ENCODE results near the gene ABCC6.
"Not testable (repeated sequence)": the region's sequence is repeated elsewhere in the genome, so short reads cannot be mapped to it uniquely, and the experiment has no call there.

The ABCC6 gene

GRCh38 chr16:16158082-16158658 lies 65.1 kb downstream of the ABCC6 start:
- DNase-seq, result no peak

- no peak for DNase-seq
Observed at GRCh38 chr16:16157166-16157565, 66.1 kb downstream of the ABCC6 start.

- no peak for DNase-seq
Observed at GRCh38 chr16:16155234-16155633, 68.1 kb downstream of the ABCC6 start.

GRCh38 chr16:16154281-16154951 lies 68.9 kb downstream of the ABCC6 start:
- DNase-seq, result peak; percentile 95

- DNase-seq, result not testable (repeated sequence)
Observed at GRCh38 chr16:16153000-16153399, 70.3 kb downstream of the ABCC6 start.

- no peak for DNase-seq
Observed at GRCh38 chr16:16151315-16151714, 72.0 kb downstream of the ABCC6 start.

- DNase-seq, result no peak
Observed at GRCh38 chr16:16150878-16151152, 72.5 kb downstream of the ABCC6 start.

- DNase-seq, result no peak
Observed at GRCh38 chr16:16150117-16150877, 73.0 kb downstream of the ABCC6 start.

GRCh38 chr16:16149710-16150116 lies 73.6 kb downstream of the ABCC6 start:
- DNase-seq, result no peak

- no peak for DNase-seq
Observed at GRCh38 chr16:16148755-16149154, 74.5 kb downstream of the ABCC6 start.

GRCh38 chr16:16148000-16148599 lies 75.2 kb downstream of the ABCC6 start:
- not testable (repeated sequence) for DNase-seq

GRCh38 chr16:16147316-16147999 lies 75.8 kb downstream of the ABCC6 start:
- DNase-seq, result no peak

GRCh38 chr16:16146380-16147315 lies 76.6 kb downstream of the ABCC6 start:
- no peak for DNase-seq

- DNase-seq, result no peak
Observed at GRCh38 chr16:16145286-16145685, 78.0 kb downstream of the ABCC6 start.

- DNase-seq, result no peak
Observed at GRCh38 chr16:16144416-16144815, 78.9 kb downstream of the ABCC6 start.

GRCh38 chr16:16143931-16144330 lies 79.4 kb downstream of the ABCC6 start:
- no peak for DNase-seq

GRCh38 chr16:16143038-16143763 lies 80.1 kb downstream of the ABCC6 start:
- peak; percentile 88 for DNase-seq

GRCh38 chr16:16141784-16142396 lies 81.4 kb downstream of the ABCC6 start:
- DNase-seq, result no peak

- DNase-seq, result no peak
Observed at GRCh38 chr16:16141141-16141540, 82.2 kb downstream of the ABCC6 start.

- no peak for DNase-seq
Observed at GRCh38 chr16:16140537-16140936, 82.8 kb downstream of the ABCC6 start.

GRCh38 chr16:16139806-16140205 lies 83.5 kb downstream of the ABCC6 start:
- no peak for DNase-seq

Measured in hematopoietic multipotent progenitor cell treated with erythropoietin and hydrocortisone succinate and interleukin-3 and kit ligand, for 4 days (in vitro differentiated cells).